COLO668 (cell line): ENCODE results near the gene DTHD1.

Experiments used
- DNase-seq: peaks from one replicate; lab custom pipeline; 2025; ENCODE audit not compliant: unreplicated experiment; lab: John Stamatoyannopoulos, UW

Gene DTHD1

DNA sequence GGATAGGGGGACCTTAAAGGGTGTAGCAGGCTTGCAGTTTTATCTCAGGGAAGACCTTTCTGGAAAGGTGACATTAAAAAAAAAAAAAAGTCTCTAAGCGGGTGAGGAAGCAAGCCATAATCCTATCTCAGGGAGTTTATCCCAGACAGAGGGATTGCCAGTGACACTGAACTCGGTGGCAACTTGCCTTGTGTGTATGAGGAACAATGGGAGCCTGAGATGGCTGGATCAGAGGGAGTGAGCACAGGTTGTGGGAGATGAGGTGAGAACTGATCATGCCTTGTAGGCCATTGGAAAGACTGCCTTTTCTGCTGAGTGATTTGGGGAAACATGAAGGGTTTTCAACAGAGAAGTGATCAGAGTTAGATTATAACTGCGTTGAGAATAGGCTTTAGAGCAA is 31.1 kb downstream of the DTHD1 start:
- no peak for DNase-seq

DNA sequence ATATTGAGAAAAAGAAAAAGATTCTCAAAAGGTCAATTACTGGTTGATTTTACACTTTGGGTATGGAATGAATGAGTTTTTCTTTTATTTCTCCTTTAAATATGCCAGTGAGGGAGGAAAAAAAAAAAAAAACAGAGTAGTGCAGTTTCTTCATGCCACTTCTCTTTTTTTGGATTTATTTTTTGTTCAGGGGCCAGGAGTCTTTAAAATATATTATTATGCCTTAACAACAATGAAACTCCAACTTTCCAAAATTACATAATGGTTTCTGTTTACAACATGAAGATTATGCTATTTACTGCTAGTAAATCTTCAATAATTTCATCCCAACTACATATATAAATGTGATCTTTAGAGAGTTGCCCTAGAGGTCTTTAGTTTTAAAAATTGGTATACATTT is 31.9 kb downstream of the DTHD1 start:
- no peak for DNase-seq

DNA sequence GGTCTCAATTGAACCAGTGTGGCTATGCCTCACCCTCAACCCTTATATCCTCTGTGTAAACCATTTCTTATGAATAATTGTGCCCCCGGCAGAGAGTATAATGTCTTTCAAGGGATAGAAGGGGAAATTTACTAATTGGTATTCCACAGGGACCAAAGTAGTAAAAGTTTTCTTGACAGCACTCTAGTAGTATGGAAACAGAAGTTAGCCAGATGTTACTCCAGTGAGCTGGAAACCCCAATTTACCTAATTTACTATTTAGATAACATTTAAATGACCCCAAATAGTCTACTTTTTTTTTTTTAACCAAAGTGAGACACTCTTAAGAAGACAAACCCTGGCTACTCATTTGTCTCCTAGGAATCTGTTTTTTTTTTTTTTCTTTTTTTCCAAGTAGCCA is 32.3 kb downstream of the DTHD1 start:
- no peak for DNase-seq

DNA sequence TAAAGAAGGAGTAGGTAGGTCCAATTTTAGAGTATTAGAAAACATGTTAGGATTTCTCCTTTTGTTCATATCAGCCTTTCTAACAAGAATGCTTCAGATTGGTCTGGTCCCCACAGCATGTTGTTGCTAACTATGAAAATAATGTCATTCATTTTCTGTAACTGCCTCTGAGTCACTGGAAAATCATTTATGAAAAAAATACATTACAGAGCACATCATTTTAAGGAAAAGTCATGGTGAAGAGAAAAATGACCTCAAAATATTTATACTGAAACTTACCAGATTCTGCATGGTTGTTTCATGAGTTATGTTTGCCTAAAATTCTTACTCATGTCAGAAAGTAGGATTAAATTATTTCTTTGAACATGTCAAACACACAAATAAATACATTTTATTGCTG is 35.2 kb downstream of the DTHD1 start:
- DNase-seq: no peak

DNA sequence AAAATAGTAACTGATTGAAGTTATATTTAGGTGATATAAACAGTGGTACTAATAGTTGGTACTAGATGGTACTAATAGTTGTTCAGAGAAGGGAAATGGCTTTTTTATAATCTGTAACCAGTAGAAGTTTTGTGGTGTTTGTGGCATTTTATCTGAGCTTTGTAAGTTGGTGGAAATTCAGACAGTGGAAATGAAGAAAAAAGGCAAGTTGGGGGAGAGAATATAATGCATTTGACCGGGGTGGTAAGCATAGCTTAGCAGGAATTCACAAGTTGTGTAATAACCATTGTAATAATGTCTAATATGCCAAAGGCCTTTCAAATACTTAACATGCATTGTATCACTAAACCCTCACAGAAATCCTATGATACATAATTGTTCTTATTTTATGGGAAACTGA is 36.3 kb downstream of the DTHD1 start:
- DNase-seq: no peak

DNA sequence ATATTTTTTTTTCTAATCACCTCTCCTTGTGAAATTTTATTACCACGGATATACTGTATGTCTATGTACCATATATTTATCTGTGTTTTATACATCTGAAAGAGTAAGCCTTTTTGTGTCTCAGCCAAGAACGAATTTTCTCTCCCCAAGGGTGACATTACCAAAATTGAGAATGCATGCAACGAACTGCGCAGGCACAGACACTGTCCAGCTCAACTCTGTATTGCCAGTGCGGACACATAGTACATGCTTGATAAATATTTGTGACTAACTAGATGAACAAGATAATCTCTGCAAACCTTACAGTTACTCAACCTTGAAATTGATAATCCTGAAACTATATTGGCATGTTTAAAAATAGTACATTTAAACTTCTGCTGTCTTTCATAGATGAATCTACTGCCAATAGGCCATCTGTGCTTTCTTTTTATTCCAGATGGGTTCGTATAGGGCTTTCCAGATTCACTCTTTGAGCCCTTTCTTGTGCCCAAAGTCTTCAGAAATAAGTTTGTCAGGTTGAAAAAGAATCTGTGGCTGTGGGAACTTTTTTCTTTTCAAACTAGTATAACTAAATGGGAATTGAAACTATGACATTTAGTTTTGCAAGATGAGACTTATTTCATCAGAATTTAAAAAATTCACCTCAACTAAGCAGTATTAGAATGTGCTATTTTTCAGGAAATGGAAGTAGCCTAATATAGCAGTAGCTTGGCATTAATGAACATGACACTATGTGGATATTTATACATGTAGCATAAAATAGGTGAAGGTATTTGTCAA is 38.9 kb downstream of the DTHD1 start:
- DNase-seq: no peak

DNA sequence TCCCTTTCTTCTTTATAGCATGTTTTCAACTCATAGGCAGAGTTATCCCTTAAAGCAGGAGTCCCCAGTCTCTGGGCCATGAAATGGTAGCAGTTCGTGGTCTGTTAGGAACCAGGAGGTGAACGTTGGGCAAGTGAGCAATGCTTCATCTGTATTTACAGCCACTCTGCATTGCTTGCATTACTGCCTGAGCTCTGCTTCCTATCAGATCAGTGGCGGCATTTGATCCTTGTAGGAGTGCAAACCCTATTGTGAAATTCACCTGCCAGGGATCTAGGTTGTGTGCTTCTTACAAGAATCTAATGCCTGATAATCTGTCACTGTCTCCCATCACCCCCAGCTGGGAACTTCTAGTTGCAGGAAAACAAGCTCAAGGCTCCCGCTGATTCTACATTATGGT is 39.8 kb downstream of the DTHD1 start:
- DNase-seq: no peak

DNA sequence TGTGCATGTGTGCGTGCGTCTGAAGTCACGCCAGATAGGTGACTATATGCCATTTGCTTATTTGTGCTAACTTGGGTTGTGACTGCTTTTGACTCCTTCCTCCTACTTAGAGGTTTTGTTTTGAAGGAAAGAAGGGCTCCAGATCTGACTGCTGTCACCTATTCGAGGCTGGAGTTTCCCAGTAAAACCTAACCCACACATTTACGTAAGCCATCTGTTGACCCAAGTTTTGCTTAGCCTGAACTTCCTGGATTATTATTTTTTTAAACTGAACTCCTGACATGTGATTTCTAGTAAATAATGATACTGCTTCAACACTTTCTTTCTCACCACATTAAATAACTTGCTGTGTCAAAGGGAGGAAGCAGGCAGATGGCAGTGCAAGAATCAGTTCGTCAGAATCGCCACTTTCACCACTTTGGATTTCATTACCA is 41.5 kb downstream of the DTHD1 start:
- no peak for DNase-seq

DNA sequence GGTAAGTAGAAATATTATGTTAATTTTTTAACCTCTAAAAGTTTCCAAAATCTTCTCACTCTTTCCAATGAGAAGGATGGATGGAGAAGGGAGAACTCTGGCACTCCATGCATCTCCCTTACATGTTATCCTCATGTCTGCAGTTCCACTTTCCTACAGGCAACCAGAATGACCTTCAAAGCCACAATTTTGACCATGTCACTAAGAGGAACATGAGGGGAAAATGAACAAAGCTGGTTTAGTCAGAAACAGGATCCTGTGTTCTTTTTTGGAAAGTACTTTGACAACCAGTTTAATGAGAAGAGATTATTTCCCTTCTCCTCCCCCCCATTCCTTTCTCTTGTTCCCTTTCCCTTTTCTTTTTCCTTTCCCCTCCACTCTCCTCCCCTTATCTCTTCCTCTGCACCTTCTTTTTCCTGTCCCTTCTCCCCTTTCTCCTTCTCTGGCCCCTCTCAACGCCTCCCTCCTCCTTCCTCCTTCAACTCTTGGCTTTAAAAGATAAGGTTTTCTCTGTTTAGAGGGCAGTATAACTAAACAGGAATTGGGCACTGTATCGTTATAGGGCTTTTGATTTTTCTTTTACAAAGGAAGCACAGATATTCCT is 42.5 kb downstream of the DTHD1 start:
- DNase-seq: no peak

DNA sequence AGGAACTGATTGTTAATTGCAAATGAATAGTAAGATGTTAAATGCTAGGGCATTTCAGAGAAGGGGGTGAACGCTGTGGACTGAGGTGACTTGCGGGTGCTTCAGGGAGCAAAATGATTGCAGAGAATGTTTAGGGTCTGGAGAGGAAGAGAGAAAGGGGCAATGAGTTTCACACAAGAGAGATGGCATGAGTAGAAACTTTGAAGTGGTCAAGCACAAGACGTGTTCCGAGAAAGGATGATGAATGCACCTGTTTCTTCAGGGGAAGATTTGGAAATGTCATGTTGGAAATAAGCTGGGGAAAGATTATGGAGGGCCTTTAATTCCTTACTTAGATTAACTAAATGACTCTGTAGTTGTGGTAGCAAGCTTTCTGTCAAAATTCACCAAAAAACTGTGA is 43.4 kb downstream of the DTHD1 start:
- no peak for DNase-seq

DNA sequence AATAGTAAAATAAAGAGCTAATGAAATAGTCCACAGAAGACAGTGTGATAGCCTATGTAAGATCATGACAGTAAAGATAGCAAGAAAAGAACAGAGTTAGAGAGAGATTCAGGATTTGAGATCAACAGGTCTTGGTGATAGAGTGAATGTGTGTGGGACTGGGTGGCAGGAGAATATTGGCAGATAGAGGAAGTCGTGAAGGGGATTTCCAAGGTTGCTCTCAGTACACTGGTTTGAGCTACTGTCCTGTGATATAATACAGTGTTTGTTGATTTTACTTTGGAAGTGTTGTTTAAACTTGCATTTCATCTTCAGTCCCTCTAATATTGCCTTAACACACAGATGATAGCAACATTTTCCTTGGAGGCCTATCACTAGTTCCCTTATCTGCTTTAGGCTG is 44.1 kb downstream of the DTHD1 start:
- DNase-seq: no peak

DNA sequence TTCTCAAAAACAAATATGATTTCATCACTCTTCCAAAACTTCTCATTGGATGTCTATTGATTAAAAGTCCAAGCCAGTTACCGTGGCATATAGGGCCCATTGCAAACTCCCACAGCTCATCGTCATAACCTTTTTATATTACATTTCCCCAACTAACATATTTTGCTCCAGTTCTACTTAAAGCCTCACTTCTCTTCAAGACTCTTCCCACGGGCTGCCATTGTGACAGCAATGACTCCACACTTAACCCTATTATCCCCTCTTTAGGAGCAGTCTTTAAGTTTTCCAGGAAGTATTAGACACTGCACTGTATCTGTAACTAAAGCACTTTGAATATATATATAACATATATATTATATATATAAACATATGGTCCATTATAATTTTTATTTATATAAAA is 44.5 kb downstream of the DTHD1 start:
- no peak for DNase-seq

DNA sequence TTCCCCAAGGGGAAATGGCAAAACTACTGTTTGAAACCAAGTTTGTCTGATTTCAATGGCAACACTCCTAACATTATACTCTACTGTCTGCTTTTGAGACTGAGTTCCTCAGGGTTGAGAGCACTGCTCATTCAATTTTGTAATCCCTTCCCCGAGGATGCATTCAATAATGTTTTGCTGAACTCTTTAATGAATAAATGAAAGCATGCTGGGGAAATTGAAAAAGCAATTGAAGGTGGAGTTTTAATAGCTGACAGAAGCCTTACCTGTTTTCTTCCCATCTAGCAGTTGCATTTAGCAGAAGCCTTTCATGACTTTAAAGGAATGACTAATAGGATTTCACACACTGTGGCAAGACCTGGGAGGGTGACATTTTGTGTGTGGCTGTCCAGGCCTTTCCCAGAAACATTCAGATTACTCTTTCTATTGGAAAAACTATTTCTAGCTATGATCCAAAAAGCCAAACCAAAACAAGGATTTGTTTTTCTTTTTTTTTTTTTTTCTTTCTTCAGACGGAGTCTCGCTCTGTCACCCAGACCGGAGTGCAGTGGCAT is 45.1 kb downstream of the DTHD1 start:
- DNase-seq: no peak

DNA sequence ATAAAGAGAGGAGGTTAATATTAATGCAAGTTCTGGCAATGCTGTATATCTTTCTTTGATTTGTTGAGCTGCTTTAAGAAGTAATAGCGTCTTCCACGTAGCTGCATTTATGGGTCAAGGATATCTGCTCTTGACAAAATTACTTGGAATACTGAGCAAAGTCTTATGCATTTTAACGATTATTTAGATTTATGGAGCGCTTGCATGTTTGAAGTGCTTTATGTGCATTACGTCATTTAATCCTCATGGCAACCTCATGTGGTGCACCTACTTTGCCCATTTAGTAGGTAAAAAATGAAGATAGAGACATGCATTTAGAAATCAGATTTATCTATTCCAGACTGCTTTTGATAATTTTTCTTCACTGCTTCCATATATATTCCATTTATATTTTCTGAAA is 46.0 kb downstream of the DTHD1 start:
- DNase-seq: no peak

DNA sequence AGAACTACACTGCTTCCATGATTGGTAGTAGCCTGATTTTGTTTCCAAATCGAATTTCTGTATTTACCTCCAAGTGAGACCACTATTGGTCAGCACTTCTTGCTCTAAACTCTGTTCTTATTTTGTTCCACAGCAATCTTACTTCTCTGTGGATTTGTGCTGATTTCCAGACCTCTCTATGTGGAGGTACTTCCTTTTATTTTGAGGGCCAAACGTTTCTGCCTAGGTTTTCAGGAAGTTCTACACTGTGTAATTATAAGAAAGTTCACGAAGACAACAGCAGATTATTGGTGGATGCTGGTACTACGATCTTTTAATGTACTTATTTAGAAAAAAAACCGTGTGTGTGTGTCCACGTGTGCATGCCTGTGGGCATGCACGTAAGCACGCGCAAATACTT is 46.7 kb downstream of the DTHD1 start:
- no peak for DNase-seq

DNA sequence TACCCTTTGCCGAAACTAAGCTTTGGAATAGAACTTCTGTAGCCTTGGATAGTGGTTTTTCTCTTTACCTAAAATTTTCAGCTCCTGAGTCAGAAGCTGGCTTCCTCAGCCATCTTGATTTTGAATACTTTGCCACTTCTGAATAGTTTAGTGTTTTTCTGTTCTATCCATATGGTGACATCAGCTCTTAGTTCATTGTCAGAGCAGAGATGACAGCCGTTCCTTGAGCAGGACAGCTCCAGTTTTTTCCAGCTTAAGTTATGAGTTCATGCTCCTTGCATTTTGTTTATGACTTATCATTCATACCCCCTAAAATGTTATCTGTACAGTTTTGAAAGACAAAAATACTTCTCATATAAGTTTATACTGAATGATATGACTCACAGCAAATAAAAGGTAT is 47.8 kb downstream of the DTHD1 start:
- no peak for DNase-seq

DNA sequence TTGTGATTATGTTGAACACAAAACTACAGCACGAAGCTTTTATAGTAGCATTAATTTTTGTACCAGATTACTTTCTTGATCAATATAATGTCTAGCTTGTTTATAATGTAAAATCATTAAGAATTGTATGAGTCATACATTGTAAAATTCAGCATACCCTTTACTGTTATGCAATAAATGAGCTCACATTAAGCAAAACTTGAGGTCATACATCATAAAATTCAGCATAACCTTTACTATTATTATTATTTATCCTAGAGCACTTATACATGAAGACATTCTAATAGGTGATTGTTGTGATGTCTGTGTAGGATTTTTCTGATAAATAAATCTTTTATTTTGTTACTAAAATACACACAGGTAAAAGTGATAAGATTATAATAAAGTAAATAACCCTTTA is 49.4 kb downstream of the DTHD1 start:
- no peak for DNase-seq

DNA sequence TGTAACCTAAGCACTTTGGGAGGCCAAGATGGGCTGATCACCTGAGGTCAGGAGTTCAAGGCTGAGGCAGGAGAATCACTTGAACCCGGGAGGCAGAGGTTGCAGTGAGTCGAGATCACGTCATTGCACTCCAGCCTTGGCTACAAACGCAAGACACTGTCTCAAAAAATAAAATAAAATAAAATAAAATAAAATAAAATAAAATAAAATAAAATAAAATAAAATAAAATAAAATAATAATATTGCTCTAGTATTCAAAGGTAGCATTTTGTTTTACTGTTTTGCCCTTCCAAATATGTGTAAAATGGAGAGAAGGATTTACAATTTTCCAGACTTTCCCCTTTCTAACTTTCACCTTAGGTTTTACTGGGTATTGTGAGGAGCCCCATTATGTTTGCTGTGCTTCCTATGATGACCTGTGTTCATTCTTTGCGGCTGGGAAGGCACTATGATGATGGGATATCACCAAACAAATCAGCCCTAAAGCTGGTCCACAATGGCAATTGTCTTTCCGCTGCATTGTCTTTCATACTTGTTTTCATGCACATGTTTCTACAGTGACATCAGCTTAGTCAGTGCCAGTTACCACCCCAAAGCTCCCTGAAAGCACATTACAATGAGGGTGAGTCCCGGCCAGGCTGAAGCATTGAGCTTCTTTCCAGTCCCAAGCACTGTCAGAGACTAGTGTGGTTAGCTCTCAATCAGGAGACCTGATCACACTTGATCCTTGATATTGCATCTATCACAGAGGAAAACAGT is 50.8 kb downstream of the DTHD1 start:
- DNase-seq: no peak

DNA sequence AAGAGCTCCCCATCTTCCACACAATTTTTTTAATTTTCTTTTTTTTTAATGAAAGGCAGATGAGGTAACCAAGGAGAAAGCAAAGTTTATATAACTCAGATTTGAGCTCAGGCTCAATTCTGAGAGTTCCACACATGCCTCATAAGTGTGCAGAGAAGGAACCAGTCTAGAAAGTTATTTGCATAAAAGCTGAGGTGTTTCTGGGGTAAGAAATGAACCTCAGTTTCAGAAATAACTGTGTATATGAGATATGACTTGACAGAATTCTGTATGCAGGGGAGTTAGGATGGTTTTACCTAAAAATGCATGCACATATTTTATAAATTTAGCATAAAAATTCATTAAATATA is 51.3 kb downstream of the DTHD1 start:
- DNase-seq: no peak

DNA sequence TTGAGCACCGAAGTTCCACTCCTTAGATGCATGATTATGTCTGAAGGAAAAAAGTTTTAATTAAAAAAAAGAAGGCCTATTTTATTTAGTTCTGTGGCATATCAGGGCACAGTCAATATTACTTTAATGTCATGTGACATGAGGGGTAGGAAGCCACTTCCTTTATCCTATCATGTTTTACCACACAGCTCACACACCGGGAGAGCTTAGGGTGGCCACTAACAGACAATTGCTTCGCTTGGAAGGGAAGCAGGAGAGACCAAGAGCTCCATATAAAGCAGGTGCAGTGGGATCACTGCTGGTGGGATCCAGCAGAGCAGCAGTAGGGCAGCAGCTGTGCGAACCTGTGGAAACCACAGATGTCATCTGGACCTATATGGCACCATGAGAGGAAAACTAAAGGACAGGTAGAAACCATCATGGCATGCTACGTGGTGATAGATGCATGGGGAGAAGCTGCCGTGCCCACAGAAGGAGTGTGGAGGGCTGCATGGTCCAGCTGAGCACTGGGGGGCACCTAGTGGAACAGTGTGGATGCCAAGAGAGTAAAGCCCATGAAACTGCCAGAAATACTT is 52.0 kb downstream of the DTHD1 start:
- DNase-seq: no peak

DNA sequence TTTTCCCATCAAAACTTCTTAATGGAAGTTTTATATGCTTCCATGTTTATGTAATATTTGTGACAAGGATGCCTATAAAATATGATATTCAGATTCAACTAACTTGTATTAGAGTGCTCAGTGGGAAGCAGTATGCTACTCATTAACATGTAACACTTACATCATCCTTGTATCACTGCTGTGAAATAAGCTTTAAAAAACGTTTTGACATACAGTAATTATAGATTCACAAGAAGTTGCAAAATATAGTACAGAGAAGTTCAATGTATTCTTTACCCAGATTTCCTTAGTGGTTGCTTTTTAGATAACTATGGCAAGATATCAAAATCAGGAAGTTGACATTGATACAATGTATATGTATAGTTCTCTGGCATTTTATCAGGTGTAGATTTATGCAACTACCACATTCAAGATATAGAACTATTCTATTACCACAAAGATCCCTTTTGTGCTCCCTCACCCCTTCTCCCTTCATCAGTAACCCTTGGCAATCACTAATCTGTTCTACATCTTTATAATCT is 56.3 kb downstream of the DTHD1 start:
- DNase-seq: no peak

DNA sequence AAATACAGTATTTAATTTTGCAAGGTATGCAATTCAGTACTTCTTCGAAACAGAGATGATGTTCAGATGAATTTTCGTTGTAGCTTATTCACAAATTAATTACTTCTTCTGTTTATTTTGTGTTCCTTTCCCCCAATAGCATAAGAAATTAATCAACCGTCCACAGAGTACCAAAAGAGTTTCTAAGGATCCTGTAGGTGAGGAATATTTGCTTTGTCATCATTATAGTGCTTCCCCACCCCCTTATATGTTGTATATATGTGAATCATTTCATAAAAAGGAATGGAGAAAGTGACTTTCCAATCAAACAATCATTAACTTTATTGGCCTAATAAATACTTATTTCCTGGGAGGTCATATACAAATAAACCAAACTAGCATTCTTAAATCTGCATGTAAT is 57.6 kb downstream of the DTHD1 start:
- no peak for DNase-seq
